ENCODE data around the gene CNEP1R1. TPM values are rescaled to one million over a fixed set of nuclear protein-coding genes. Genes with fewer than 3 reads are reported as not detected.

CNEP1R1 gene
- total and polyA plus RNA-seq, 2 experiments from 2014 or later = 13.8 to 30.3 TPM

DNA sequence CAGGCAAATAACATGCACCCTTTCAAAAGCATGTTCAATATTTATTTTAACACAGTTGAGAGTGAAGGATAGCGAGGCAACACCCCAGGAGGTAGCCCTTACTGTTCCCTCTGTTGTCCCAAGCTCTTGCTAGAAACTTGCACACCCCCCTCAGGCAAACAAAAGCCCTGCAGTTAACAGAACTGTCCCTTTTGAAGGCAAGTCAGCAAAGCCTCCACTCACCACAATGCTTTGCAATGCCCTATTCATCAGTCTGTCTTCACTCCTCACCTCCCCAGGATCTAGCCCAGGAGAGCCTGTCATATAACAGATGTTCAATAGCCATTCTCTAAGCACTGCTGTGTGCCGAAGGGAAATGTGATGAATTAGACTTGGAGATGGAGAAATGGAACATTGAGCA, 3.5 kb upstream of the CNEP1R1 start:
- Histone ChIP-seq H3K4me3 (no peak overlapping the region), H3K27me3 (ENCODE audit: insufficient read depth) (no peaks in the 10 kb centered on the region), H3K79me2 (replicated peaks; ENCODE audit: insufficient read depth) (peaks cover 13% of the 10 kb centered on the region), H3F3A (replicated peaks; ENCODE audit: low read depth) (no peaks in the 10 kb centered on the region), H3K4me1 (ENCODE audit: insufficient read depth) (peaks cover 6% of the 10 kb centered on the region; the same call in 1 of the 2 replicates), H3K36me3 (ENCODE audit: insufficient read depth) (no peaks in the 10 kb centered on the region), H4K20me1 (replicated peaks; ENCODE audit: insufficient read depth) (no peaks in the 10 kb centered on the region), H3K4me2 (no peak overlapping the region), H3K9me2 (ENCODE audit: insufficient read depth) (no peaks in the 10 kb centered on the region), H2AFZ (peak overlapping the region; percentile 39; the same call in 1 of the 2 replicates), H3K27ac (ENCODE audit: low read depth) (no peak overlapping the region)
- peak; percentile 33 for ATAC-seq
- H3K27me3 Mint-ChIP-seq (ENCODE audit: insufficient read depth, low read depth, poor library complexity) = no peaks in the 10 kb centered on the region
- TF ChIP-seq ZNF114 (CRISPR knock-in tag; IDR thresholded peaks at IDR 0.05) (no peak), ZNF462 (CRISPR knock-in tag; IDR thresholded peaks at IDR 0.05) (no peak), EZH2 (IDR thresholded peaks at IDR 0.05; ENCODE audit: low read depth, unreplicated experiment) (no peak), EZH2phosphoT487 (IDR thresholded peaks at IDR 0.05; ENCODE audit: unreplicated experiment) (no peak), CTCF (conservative IDR thresholded peaks at IDR 0.05; ENCODE audit: low read depth in 2 of 2) (peak; percentile 28 to 63), JUNB (IDR thresholded peaks at IDR 0.05; ENCODE audit: unreplicated experiment) (no peak)
- no peaks in the 10 kb centered on the region for H3K36me3 Mint-ChIP-seq (ENCODE audit: low read depth)
- peaks cover 17% of the 10 kb centered on the region; the same call in 2 of the 3 replicates for H3K4me1 Mint-ChIP-seq
- H3K9me3 Mint-ChIP-seq = no peaks in the 10 kb centered on the region
- peak; percentile 68 for DNase-seq (ENCODE audit: low spot score)
- H3K4me3 Mint-ChIP-seq = no peak overlapping the region
- no peak overlapping the region for H3K27ac Mint-ChIP-seq
